BE2C (cell line): ENCODE results near the gene NUDC. TPM values are rescaled to one million over a fixed set of nuclear protein-coding genes. Genes with fewer than 3 reads are reported as not detected.
A peak's percentile ranks its signal among the peaks of the same experiment; 100 is the strongest.
"Not testable (repeated sequence)": the region's sequence is repeated elsewhere in the genome, so short reads cannot be mapped to it uniquely, and the experiment has no call there.

ENCODE experiments used
- DNase-seq: peaks from one replicate; pipeline ENCODE4 v3.0.0-alpha.2; 2020
- H3K27me3 ChIP-seq: fragments of 250-450 bp; sonication (Bioruptor Pico); 2 replicates; pipeline ENCODE4 v1.5.1; 2020; ENCODE audit warnings: mild to moderate bottlenecking
- H3K36me3 ChIP-seq: fragments of 250-450 bp; sonication (Bioruptor Pico); 2 replicates; pipeline ENCODE4 v1.5.1; 2020; ENCODE audit warnings: mild to moderate bottlenecking
- H3K4me1 ChIP-seq: fragments of 250-450 bp; sonication (Bioruptor Pico); 2 replicates; pipeline ENCODE4 v1.5.1; 2020
- H3K4me3 ChIP-seq: 2 replicates; pipeline ENCODE4 v1.5.1; 2011; ENCODE audit warnings: low read depth, low read length
- H3K9me3 ChIP-seq: fragments of 250-450 bp; sonication (Bioruptor Pico); 2 replicates; pipeline ENCODE4 v1.5.1; 2020
- polyA plus RNA-seq: library from polyadenylated mRNA; unstranded; fragments of >200 nt; gene quantifications from one replicate; pipeline ENCODE4 v1.2.1, GENCODE V29; 2012; ENCODE audit warnings: low read depth, missing spikeins; ENCODE audit not compliant: insufficient read length, insufficient read depth
- TF ChIP-seq, protein P1 (sequence below): IDR thresholded peaks from 2 replicates; pipeline ENCODE4 v1.5.1; 2012; ENCODE audit warnings: mild to moderate bottlenecking, low read depth, low read length

Gene NUDC
- polyA plus RNA-seq = 158 TPM

DNA sequence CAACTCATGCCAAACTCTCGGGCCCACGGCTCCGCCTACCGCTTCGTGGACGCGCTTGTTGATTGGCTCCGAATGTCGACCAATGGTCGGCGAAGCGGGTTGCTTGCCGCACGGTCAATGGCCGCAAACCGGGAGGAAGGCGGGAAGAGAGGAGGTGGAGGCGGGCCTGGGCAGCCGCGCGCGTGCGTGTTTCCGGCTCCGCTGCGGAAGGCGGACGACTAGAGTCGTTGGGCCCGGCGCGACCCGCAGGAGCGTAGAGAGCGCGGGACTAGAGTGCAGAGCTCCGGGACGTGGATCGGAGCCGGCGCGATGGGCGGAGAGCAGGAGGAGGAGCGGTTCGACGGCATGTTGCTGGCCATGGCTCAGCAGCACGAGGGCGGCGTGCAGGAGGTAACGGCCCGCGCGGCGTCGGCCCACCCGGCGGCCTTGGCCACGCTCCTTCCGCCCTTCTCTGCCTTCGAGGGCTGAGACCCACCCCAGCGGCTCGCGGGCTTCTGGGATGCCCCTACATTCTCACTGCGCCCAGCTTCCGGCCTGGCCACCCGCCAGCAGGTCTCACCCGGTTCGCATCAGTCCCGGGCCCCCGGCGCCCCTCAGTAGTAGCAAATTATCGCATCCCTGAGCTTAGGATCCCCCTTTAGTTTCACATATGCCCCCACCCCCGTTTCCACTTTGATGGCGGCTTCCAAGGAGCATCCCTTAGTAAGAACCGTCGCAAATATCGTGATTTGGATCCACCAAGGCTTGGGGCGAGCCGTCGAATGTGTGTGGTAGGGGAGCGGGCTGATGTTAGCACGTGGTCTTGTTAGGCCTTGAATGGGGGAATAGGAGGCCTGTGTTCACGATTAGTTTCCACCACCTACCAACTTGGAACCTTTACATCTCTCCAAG lies at the start of gene NUDC:
NUDC (plus strand) TSS at position 204 of the 891 bp plus-strand sequence; CDS start at position 310, 106 bp downstream.
- TF ChIP-seq, protein P1, sequence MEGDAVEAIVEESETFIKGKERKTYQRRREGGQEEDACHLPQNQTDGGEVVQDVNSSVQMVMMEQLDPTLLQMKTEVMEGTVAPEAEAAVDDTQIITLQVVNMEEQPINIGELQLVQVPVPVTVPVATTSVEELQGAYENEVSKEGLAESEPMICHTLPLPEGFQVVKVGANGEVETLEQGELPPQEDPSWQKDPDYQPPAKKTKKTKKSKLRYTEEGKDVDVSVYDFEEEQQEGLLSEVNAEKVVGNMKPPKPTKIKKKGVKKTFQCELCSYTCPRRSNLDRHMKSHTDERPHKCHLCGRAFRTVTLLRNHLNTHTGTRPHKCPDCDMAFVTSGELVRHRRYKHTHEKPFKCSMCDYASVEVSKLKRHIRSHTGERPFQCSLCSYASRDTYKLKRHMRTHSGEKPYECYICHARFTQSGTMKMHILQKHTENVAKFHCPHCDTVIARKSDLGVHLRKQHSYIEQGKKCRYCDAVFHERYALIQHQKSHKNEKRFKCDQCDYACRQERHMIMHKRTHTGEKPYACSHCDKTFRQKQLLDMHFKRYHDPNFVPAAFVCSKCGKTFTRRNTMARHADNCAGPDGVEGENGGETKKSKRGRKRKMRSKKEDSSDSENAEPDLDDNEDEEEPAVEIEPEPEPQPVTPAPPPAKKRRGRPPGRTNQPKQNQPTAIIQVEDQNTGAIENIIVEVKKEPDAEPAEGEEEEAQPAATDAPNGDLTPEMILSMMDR = no peak

DNA sequence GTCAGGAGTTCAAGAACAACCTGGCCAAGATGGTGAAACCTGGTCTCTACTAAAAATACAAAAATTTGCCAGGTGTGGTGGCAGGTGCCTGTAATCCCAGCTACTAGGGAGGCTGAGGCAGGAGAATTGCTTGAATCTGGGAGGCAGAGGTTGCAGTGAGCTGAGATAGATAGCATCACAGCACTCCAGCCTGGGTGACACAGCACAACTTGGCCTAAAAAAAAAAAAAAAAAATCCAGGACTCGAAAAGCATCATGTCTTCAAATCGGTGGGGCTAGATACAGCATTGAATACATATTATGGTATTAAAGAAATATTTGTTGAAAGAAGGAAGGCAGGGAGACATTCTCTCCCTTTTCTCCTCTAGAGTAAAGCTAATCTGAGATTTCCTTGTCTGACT lies 48.4 kb upstream of the NUDC start:
- not testable (repeated sequence) for H3K9me3 ChIP-seq, DNase-seq, H3K36me3 ChIP-seq, H3K27me3 ChIP-seq, H3K4me3 ChIP-seq, H3K4me1 ChIP-seq

More for the DNA sequence above, at the start of gene NUDC:
- Histone ChIP-seq H3K4me3 (peak within 1 kb of the TSS; percentile 80), H3K27me3 (no peaks in the 10 kb centered on the region), H3K4me1 (no peaks in the 10 kb centered on the region), H3K36me3 (peaks cover 13% of the 10 kb centered on the region), H3K9me3 (no peaks in the 10 kb centered on the region)
- DNase-seq = peak; percentile 93

DNA sequence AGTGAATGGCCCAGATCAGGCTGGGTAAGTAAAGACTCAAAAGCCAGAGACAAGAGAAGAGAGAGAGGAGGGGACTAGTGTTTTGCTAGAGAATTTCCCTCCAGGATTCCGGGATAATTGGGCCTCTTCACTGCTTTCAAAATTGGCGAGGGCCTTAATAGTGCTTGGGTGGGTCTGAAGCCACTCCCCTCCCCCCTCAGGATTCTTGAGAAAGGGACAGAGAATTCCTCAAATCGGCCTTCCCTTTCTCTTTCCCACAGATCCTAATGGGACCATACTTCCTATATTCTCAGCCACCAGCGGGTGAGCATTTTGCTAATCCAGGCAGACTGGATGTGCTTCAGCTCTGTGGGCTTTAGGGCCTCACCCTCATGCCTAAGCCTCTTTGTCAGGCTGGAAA lies 46.6 kb upstream of the NUDC start:
- H3K4me1 ChIP-seq = no peaks in the 10 kb centered on the region
- no peaks in the 10 kb centered on the region for H3K27me3 ChIP-seq
- H3K36me3 ChIP-seq = no peaks in the 10 kb centered on the region
- no peak overlapping the region for H3K4me3 ChIP-seq
- H3K9me3 ChIP-seq = no peaks in the 10 kb centered on the region
- no peak for DNase-seq
- TF ChIP-seq, protein P1 = no peak

DNA sequence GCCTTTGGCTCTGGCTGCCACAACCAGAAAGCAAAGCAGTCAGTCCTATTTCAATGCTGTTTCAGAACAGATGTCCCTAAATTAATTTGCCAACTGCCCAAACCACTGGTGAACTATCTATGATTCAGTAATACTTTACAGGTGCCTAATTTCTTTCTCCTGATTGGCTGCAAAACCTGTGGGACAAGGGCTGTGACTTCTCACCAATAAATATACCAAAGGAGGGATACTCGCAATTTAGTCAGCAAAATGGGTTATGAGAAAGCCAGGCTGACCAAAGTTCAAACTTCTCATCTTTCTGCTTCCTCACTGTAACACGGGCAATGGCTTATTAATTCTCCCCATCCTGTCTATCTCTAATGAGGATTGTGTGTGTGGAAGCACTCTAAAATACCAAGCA lies 44.2 kb upstream of the NUDC start:
- Histone ChIP-seq H3K4me1 (no peaks in the 10 kb centered on the region), H3K4me3 (no peak overlapping the region), H3K9me3 (no peaks in the 10 kb centered on the region), H3K36me3 (no peaks in the 10 kb centered on the region; the same call in 1 of the 2 replicates), H3K27me3 (no peaks in the 10 kb centered on the region)
- TF ChIP-seq, protein P1 = no peak
- no peak for DNase-seq

DNA sequence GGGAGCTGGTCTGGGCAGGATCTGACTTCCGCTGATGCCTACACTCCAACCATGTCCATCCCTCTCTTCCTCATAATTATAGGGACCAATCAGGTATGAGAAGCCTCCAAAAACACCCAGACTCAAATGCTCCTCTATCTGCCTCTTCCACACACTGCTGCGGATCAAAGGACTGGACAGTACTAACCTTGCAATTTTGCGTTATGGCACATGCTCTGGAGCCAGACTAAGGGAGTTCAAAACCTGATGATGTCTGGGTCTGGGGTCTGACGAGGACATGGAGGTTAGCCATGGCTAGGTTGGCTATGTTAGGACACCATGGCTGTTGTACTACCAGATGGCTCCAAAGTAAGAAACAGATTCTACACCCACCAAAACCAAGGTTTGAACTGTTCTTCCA lies 41.8 kb upstream of the NUDC start:
- H3K4me3 ChIP-seq = no peak overlapping the region
- no peaks in the 10 kb centered on the region for H3K9me3 ChIP-seq
- no peaks in the 10 kb centered on the region for H3K27me3 ChIP-seq
- H3K4me1 ChIP-seq = no peaks in the 10 kb centered on the region
- DNase-seq = no peak
- H3K36me3 ChIP-seq = peaks cover 9% of the 10 kb centered on the region
- TF ChIP-seq, protein P1 = no peak

DNA sequence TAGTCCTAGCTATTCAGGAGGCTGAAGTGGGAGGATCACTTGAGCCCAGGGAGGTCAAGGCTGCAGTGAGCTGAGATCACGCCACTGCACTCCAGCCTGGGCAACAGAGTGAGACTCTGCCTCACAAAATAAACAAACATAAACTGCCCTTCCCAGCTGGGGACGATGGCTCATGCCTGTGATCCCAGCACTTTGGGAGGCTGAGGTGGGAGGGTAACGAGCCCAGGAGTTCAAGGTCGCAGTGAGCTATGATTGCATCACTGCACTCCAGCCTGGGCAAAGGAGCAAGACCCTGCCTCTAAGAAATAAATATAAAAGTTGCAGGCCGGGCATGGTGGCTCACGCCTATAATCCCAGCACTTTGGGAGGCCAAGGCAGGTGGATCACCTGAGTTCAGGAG lies 39.9 kb upstream of the NUDC start:
- not testable (repeated sequence) for H3K4me3 ChIP-seq, H3K4me1 ChIP-seq, H3K9me3 ChIP-seq, H3K27me3 ChIP-seq, DNase-seq
- H3K36me3 ChIP-seq = peaks cover 13% of the 10 kb centered on the region

DNA sequence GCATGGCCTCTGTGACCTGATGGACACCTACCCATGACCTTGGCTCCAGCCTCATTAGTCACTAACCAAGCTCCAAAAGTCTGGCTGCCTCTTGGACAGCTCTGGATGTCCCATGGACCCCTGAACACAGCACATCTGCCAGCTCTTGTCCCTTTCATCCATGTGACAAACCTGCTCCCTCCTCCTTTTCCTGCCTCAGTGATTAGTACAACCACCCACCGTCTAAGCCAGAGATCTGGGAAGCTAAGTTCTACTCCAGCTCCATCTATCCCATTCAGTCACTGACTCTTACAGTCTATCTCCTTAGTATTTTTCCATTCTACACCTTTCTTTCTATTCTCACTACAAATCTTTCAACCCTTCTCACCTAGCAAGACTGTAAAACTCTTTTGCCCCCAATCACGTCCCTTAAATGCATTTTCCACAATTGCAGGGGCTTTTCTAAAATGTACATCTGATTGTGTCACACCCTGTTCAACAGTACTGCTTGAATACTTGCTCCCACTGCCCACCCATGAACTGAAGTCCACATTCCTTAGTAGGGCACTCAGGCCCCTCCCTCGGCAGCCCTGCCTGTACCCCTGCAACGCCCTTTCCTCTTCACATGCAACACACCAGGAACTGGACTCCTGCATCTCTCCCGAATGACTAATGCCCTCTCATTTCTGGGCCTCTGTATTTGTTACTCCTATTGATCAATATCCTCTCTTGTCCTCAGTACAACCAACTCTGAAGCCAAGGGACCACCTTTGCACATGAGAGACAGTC lies 38.7 kb upstream of the NUDC start:
- TF ChIP-seq, protein P1 = no peak
- Histone ChIP-seq H3K36me3 (peaks cover 13% of the 10 kb centered on the region), H3K4me1 (no peaks in the 10 kb centered on the region), H3K27me3 (no peaks in the 10 kb centered on the region), H3K4me3 (no peak overlapping the region), H3K9me3 (no peaks in the 10 kb centered on the region)
- no peak for DNase-seq
